Amniotic stem cell (primary cell): ENCODE data around the gene NOBOX.
"Not testable (repeated sequence)": the region's sequence is repeated elsewhere in the genome, so short reads cannot be mapped to it uniquely, and the experiment has no call there.

ENCODE experiments used
- DNase-seq: peaks from one replicate; lab custom pipeline; 2025; lab: John Stamatoyannopoulos, UW

NOBOX gene

DNA sequence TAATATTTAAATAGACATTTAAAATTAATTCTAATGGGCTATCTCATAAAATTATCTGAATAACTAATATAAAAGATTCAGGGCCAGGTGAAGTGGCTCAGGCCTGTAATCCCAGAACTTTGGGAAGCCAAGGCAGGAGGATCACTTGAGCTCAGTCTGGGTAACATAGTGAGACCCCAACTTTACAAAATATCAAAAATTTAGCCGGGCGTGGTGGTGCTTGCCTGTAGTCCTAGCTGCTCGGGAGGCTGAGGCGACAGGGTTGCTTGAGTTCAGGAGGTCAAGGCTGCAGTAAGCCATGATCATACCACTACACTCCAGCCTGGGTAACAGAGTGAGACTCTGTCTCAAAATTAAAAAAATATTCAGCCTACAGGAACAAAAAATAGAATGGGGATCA is 12.5 kb downstream of the NOBOX start:
- no peak for DNase-seq

GRCh38 chr7:144390481-144390880 is 13.0 kb downstream of the NOBOX start:
- no peak for DNase-seq

GRCh38 chr7:144388950-144389349 is 14.5 kb downstream of the NOBOX start:
- no peak for DNase-seq

GRCh38 chr7:144386741-144387140 is 16.8 kb downstream of the NOBOX start:
- DNase-seq = peak; percentile 14

- DNase-seq = peak; percentile 4
Measured at GRCh38 chr7:144384555-144385245, 18.8 kb downstream of the NOBOX start.

DNA sequence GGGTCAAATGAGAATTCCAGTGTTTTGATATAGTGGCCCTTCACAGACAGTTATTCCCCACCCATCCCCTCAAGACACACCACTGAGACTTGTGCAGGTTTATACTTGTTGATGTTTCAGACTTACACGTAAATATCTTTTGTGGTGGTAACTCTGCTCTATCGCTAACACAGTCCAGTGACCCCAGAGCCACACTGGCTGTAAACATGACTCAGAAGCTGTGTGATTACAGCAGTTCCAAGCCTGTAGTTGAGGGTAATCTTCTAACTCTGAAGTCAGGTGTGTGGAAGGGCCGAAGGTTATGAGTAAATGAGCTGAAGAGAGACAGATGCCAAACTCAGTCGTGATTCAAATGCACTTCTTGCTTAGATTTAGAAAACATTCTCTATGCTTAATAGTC is 19.4 kb downstream of the NOBOX start:
- DNase-seq = no peak

DNA sequence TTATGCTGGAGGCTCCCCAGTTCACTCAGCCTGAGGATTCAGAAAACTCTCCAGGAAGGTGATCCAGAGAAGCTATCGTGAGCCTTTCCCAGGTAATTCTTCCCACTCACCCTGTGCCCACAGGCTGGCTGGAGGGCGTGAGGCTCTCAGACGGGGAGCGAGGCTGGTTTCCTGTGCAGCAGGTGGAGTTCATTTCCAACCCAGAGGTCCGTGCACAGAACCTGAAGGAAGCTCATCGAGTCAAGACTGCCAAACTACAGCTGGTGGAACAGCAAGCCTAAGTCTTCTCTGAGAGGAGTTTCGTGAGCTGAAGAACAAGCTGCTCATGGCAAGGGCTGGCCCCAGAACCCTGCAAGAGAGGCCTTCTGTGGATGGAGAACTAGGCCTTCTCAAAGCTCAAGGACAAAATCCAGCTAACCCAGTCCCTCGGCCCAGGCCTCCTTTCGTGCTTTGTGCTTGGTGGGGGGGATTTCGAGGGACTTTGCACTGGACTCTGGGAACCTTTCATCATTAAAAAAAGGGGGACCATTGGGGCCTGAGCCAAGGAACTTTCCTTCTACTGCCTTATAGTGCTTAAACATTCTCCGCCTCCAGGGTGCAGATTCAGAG is 23.6 kb downstream of the NOBOX start:
- no peak for DNase-seq

DNA sequence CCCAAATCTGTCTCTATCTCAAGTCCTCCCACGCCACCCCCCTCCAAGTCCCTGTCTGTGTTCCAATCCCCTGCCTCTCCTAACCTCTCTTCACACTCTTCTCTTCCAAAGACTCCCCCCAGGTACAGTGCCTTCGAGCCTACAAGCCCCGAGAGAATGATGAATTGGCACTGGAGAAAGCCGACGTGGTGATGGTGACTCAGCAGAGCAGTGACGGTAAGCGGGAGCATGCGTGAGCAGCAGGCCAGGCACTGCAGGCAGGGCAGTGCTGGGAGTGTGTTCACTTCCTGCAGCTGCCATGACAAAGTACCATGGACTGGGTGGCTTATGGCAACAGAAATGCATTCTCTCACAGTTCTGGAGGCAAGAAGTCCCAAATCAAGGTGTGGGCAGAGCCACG is 24.8 kb downstream of the NOBOX start:
- no peak for DNase-seq

- not testable (repeated sequence) for DNase-seq
Measured at GRCh38 chr7:144369221-144369620, 34.3 kb downstream of the NOBOX start.

GRCh38 chr7:144367250-144367649 is 36.2 kb downstream of the NOBOX start:
- DNase-seq = not testable (repeated sequence)

- not testable (repeated sequence) for DNase-seq
Measured at GRCh38 chr7:144365523-144365922, 38.0 kb downstream of the NOBOX start.

GRCh38 chr7:144362061-144362460 is 41.4 kb downstream of the NOBOX start:
- not testable (repeated sequence) for DNase-seq

- DNase-seq = not testable (repeated sequence)
Measured at GRCh38 chr7:144356860-144357259, 46.6 kb downstream of the NOBOX start.

- DNase-seq = not testable (repeated sequence)
Measured at GRCh38 chr7:144356185-144356584, 47.3 kb downstream of the NOBOX start.

- DNase-seq = not testable (repeated sequence)
Measured at GRCh38 chr7:144355176-144355822, 48.2 kb downstream of the NOBOX start, which contains the start of gene ARHGEF5. TSS of gene ARHGEF5 (plus strand) at chr7:144355402. CDS start at chr7:144362670, 7,268 bp downstream.

- DNase-seq = not testable (repeated sequence)
Measured at GRCh38 chr7:144351667-144352066, 51.8 kb downstream of the NOBOX start.

DNA sequence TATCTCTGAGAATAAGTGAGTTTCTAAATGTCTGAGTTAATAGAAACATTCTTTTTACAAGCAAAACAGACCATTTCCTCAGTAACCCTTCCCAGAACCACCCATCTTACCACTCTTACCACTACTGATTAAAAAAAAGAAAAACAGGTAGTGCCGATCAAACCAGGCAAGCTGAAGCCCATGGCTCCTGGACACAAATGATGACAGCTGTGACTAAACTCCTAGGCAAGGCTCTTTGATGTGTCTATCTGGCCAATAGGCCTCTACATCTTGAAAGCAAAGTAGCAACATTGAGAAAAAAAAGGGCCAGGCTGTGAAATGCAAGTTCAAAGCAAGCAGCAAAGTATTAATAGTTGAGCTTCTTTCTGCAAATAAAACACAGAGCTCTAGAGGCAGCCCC is 54.9 kb downstream of the NOBOX start:
- DNase-seq = not testable (repeated sequence)
